ENCODE measurements around the gene GRM7.

Gene GRM7

DNA sequence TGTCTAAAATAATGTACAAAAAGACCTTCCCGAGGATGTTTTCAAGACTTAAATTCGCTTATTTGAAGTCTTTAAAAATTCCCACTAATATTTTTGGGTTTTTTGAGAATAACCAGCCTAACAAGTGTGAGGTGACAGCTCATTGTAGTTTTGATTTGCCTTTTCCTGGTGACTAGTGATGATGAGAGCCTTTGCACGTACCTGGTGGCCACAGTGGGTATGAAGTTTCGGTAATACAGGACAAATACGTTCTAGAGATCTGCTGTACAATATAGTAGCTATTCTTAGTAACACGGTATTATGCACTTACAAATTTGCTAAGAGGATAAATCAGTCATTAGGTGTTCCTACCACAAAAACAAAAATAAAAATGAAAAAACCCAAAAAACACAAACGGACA lies 124.9 kb downstream of the GRM7 start:
- no peak for DNase-seq

DNA sequence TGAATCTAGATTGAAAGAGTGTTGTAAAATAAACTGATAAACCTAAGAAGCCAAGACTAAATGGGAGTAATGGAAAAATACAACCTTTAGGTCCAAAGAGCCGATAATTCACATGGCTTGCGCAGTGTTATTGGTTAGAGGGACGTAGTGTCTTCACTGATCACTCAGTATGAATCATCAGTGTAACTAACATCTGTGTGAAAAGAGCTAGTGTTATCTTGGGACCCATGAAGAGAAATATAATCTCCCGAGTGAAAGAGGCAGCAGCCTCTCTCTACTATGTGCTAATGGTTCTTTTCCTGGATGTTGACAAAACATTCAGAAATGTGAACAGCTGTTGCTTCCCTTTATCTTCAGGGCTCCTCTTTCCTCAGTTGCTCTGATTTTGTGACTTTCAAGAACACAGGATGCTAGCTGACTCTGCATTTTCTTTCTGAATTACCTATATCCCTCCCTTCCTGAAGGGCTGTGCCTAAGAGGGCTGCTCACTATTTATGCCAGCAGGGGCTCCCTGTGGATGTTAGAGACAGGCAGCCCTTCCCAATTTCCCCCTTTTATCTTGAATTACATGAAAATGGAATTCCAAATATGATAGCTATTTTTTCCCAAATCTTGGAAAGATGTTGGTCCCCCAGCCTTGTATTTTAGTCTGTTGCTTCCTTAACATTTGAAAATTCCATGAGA lies 128.8 kb downstream of the GRM7 start:
- no peak for DNase-seq

DNA sequence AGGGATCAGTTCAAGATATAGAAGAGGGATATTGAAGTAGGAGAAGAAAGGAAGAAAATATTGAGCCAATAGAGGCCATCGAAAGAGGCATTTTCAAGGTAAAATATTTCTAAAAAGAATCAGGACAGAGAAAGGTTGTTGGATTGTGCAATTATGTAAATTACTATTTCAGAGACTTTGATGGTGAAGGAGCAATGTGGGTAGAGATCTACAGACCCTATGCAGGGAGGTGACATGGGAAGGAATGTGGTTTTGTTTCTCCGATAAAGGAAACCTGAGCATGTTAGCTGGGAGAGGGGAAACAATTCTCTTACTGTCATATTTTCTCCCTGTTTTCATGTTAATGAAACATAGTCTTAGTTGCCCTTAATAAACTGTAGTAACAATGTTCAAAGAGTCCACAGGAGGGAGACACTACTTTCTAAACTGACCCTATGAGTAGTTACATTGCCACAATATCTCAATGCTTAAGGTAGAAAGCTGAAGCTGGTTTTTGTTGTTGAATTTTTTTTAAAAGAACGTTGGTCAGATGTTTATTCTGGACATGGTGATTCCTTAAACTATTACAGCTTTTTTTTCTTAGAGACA lies 133.3 kb downstream of the GRM7 start:
- no peak for DNase-seq

DNA sequence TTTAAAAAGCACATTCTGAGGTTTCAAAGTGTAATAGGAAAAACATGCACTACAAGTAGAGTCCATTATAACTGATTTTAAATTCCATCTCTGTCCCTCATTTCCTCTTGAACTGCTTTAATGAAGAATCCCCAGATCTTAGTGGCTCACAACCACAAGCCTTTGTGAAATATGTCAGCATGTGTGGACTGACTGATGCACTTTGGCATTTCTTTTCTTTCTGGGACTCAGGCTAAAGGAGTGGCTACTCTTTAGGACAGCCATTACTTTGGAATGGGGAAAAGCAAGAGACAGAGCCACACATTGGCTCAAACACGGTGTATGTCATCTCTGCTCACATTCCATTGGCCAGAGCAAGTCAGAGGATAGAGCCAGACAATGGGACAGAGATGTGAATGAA lies 139.6 kb downstream of the GRM7 start:
- no peak for DNase-seq

DNA sequence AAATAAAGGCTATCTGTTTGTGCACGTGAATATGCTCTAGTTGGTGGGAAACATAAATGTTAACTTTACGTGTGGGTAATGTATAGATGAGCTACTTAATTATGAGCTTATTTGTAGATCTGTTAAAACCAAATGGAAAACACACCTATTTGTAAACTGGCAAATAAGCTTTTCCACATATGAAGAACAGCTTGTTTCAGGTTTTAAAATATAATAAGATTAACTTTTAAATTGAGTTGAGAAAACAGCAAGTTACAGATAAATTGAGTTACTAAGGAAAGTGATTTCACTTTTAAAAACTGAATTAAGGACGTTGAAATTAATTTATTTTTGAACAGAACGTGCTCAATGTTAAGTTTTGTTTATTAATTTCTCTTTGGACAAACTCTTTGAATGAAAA lies 140.5 kb downstream of the GRM7 start:
- no peak for DNase-seq

DNA sequence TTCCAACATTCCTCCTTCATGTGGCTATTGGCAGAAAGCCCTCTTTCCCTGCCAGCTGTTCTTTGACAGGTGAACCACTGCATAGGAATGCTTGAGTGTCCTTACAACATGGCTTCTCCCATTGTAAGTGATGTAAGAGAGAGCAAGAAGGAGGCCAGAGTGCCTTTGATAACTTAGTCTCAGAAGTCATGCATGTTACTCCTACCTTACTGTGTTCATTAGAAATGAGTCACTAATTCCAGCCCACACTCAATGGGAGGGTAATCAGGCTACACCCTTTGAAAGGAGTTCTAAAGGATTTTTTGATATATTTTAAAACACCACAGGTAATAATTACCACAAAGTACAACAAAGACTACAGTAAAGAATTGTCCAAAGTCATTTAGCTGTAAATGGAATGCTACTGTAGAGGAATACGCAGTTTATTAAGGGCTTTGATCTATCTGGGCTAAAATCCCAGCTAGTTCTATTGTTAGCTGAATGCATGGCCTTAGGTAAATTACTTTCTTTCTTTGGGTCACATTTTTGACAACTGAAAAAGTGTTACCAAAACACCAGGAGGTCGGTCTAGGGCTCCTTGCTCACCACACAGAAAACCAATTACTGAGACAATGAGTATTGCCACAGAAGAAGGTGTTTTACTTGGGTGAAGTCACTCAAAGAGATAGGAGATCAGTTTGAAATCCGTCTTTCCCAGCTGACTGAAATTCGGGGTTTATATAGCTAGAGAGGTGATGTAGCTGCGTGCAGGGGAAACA lies 154.9 kb downstream of the GRM7 start:
- no peak for DNase-seq

DNA sequence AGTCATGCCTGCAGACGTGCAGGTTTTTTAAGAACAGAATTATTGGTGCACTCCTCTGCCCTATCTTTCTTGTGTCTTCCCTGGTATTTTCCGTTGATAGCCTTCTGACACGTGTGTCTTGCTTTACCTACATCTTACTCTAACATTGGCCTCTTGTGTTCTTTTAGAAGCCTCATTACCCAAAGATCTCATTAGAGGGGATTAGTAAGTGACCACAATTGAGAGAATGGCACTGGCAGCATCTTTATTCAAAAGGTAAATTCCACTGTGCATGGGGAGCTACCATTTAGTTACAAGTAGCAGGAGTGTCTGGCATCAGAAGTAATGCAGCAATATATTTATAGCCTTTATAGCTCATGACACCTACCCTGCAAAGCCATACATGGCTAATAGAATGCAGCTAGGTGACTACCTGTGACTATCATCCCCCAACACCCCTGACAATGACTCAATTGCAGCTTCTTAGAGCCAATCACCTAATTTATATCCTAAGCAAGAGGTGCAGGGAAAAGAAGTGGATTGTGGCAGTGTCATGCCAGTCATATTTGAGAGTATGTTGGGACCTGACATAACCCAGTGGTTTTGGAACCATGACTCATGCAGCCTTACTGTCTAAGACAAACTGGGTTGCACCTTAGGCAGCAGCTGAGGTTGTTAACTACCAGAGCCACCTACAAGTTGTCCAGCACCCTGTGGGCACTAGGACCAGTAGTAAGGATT lies 164.8 kb downstream of the GRM7 start:
- no peak for DNase-seq

DNA sequence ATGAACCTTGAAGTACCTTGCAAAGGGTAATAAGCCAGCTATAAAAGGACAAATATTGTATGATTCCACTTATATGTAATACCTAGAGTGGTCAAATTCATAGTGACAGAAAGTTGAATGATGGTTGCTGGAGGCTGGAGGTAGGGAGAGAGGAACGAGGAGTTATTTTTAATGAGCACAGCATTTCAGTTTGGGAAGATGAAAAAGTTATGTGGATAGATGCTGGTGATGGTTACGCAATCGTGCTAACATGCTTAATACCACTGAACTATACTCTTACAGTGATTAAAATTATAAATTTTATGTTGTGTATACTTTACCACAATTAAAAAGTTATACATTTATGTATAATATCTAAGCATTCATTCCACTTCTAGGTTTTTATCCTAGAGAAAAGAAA lies 168.6 kb downstream of the GRM7 start:
- DNase-seq: no peak

DNA sequence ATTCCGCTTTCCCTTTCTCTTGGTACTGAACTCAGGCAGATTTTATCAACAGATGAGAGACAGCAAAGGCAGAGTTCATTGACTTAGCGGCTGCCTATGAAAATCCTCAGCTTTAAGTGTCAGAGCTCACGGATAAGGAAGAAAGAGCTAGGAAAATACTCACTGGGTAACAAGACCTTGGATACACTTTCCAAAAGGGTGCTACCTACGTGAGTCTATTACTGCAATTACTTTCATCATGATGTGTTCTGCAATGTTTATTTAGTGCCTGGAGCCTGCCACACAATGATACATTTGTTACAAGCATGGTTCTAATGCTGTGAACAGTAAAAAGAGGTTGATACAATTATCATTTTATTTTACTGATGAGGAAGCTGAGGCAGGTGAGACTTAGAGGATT lies 177.5 kb downstream of the GRM7 start:
- DNase-seq: no peak

DNA sequence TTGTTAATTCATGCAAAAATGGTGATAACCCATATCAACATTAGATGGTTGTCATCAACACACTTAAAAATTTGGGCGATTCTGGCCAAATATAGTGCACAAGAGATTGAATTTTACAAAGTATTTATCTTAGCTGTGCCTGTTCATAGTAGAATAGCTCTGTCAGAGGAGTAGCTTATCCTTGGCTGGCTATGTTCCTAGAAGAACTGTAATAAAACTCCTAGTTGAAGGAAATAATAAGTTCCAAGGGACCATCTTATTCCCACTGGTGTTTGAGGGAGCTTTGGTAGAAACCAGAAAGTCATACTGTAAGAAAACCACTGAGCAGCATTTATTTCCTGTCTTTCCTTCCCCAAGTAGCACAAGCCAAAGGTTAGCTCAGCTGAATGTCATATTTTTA lies 201.8 kb downstream of the GRM7 start:
- DNase-seq: no peak

DNA sequence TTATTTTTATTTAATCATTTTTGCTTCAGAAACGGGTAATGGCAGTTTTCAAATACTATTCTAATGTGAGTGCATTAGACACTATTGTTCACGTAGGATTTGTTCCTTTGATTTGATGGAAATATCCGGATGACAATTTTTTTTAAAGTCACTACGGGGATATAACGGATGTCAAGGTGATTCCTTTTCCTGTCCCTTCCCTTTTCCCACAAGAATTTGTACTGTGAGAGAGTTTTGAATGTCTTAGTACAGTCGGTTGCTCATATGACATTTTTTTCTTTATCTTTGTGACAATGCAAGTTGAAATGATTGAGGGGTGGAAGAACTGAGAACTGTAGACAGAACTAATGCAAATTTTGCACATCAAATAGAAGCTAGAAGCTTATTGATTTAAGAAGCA lies 209.5 kb downstream of the GRM7 start:
- no peak for DNase-seq

DNA sequence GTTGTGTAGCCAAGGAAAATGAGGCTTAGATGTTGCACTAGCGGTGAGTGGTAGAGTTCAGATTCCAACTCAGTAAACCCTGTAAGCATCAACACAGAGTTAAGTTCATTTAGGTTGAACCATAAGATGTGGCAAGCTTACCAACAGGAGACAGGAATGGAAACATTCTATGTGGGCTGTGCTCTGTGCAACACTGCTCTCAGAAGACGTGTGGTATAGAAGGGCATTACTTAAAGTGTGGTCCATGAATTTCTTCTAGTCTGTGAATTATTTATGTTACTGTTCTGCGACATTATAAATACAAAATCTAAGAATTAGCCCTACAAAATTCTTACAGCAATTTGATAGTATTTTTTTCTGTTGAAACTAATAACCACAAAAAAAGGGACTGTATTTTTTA lies 213.3 kb downstream of the GRM7 start:
- DNase-seq: no peak

DNA sequence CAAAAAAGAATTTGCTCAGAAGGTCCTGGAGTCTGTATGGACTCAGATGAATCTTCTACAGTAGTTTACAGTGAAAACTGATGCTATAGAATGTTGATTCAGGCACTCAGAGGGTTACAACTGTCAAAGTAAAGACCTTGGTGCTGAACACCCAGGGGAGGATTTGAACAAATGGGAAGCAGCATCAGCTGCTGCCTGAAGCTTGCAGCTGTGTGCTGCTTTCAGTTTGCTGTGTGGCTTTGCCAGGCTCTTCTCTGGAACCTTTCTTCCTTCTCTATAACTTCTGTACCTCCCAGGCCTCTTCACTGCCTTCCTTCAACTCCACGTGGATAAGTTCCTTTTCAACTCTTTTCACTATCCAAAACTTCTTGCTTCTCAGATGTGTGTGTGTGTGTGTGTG lies 214.2 kb downstream of the GRM7 start:
- DNase-seq: no peak

DNA sequence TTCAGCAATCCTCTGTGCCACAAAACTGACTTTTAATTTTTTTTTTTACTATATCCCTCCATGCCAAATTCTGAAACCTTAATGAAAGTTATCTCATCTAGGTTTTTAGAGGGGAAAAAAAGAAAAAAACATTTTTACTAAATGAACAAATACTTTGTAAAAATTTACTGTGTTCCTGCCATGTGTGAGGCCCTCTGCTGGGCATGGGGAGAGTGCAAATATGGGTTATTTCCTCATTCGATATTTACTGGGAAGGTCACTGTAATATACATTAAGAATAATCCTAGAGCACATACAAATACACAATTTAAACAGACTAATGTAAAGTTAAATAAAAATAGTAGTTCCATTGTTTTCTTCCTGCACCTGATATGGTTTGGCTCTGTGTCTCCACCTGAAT lies 215.0 kb downstream of the GRM7 start:
- no peak for DNase-seq

DNA sequence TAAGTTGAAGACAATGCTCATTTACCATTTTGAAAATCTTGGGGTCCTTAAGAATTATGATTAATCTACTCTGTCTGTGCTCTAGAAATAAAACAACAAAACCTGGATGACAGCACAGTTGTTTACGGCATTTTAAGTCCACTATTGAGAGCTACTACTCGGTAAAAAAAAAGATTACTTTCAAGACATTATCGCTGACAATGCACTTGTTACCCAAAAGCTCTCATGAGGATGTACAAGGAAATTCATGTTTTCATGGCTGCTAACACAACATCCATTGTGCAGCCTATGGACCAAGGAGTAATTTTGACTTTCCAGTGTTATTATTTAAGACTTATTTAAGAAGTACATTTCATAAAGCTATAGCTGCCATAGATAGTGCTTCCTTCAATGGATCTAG lies 221.3 kb downstream of the GRM7 start:
- no peak for DNase-seq

DNA sequence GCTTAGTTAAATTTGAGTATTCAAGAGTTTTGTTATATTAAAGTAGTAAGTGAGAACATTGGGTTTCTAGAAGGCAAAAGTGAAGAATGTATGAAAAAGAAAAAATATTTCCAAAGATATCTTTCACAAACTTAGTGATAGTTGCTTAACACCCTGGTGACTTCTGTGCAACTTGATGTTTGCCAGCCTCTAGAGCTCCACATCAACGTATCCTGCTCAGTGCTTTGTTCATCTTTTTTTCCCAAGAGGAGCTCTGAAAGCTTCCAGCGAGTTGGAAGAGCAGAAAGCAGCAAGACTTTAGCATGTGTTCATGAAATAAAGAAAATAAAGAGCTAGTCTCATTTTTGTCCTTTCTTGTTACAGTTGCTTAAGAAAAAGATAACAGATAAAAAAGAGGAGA lies 225.5 kb downstream of the GRM7 start:
- no peak for DNase-seq

DNA sequence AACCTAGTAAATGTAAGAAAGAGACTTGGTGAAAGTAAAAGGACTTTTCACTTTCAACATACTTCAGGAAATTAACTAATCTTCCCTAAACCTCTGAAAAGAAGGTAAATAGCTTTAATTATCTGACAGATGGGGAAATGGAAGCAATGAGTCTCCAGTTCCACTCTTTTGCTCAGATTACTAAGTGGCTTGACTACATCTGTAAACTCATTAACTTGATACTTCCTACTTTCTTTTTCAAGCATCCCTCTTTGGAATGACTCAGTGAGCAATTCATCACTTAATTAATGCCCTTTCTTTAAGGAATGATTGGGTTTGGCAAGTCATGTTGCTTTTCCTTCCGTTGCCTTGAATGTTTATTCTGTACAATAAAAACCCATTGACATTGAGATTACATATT lies 234.2 kb downstream of the GRM7 start:
- DNase-seq: no peak

DNA sequence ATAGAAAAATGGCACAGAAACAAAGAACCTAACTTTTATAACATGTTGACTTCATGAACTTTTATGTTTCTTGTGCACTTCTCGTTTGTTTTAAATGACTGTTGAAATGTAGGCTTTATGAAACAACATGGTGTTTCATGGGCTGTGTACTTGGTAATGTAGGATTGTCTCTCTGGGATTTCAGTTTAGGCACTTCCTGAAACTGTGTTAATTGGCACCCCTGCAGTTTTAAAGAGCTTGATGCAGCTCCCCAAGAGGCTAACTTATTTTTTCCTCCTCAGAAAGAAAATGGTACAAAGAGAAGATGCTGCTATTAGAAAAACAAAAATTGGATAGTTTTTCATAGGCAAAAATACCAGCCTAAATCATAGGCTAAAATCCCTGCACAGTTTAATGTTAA lies 239.2 kb downstream of the GRM7 start:
- DNase-seq: no peak

DNA sequence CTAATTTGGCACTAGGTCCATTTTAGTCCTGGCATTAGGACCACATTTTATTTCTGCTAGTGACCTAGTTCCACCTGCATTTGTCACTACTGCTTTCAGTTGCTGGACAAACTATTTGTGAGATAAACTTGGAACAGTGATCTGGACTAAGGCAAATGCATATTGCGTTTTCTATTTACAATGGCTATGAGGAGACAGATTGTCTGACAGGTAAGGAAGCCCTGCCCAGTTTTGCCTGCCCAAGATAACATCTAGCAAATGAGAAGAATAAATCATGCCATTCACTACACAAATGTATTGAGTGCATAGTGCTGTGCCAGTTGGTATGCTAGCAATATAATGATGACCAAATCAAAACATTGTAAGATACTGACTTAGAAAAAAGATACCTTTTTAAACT lies 245.7 kb downstream of the GRM7 start:
- DNase-seq: no peak

DNA sequence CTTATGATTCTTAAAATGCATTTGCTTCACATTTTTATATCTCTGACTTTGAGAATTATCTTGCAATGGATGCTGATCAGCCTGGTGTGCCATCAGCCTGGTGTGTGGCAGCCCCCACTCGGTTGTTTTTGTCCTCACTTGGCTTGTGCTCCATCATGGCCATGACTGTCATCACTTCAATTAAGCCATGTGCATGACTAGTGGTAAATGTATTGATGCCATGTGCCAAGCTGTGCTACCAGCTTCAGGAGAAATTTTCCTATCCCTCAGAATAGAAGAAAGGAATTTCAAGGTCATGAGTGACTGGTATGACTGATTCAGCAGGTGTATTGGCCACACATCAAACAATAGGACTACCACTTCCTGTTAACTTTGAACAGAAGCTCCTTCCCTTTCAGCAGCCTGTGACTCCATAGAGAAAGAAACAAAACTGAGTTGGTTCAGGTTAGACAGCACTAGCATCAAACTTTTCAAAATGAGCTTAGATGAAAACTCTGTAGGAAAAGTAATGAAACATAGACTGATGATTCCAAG lies 251.7 kb downstream of the GRM7 start:
- DNase-seq: no peak

DNA sequence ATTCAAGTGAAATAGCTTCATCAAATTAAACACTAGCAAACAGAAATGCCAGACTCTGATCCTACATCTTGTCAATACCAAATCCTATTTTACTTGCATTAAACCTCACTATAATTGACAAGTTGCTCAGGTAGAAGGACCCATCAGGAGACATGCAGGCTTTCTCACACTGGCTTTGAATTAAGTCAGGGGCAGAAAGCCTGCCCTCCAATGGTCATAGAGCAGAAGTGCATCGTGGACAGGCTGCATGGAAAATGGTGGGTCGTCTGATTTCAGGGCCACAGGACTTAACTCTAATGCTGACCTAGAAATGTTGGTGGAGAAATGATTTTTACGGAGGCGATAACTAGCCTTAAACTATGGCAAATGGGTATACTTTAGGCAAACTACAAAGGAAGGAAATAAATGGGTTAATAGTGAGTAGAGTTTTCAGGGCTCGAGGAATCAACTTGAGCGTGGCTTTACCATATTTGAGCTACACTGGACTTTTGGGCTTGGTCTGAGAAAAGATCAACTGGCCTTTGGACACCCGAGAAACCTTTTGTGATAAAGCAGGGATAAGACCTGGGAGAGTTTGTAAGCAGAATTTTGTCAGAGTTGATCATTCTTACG lies 283.9 kb downstream of the GRM7 start:
- DNase-seq: no peak

DNA sequence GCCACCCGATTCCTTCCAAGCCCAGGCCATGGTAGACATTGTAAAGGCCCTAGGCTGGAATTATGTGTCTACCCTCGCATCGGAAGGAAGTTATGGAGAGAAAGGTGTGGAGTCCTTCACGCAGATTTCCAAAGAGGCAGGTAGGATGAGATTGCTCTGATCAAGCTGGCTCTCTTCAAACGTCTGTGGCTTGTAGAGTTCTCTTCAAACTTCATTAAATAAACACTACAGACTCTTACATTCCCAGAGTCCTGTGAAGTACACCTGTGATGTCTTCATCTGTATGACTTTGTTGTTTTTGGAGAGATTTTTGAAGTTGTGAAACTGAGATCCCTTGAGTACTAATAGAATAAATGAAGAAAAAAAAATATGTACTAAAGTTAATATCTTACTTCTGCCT lies 285.6 kb downstream of the GRM7 start:
- no peak for DNase-seq

DNA sequence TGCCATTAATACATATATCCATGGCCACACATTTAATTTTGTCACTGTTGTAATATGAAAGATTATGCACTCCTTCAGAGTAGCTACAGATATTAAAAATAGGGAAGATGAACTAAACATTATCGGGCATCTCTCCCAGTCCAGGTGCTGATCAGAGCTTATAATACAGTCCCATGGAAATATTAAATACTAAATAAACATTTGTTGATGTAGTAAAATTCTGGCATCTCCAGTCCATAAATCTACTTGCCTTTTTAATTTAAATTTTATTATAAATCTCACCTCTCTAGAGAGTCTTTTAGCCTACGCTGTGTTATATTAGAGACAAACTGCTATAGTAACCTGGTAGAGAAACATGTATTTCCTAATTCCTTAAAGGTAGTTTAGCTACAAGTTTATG lies 297.6 kb downstream of the GRM7 start:
- no peak for DNase-seq
